Mucosa of descending colon (tissue), 3 donors: ENCODE results near the gene GZF1. TPM values are rescaled to one million over a fixed set of nuclear protein-coding genes. Genes with fewer than 3 reads are reported as not detected.
"Not testable (repeated sequence)": the region's sequence is repeated elsewhere in the genome, so short reads cannot be mapped to it uniquely, and the experiment has no call there.

Experiments
- ATAC-seq: fragments of 200-7000 bp; cut with Tn5 transposase; one replicate; pipeline ENCODE4 v1.9.1; 2020; ENCODE audit warnings: mild to moderate bottlenecking, moderate library complexity
- DNase-seq, 3 donors: peaks; one replicate each; pipeline ENCODE4 v3.0.0-alpha.2; 2020
- H3K36me3 ChIP-seq: fragments of 200-600 bp; one replicate; pipeline ENCODE4 v1.8.0; 2021; ENCODE audit warnings: low read depth, mild to moderate bottlenecking
- H3K4me1 ChIP-seq: fragments of 200-600 bp; one replicate; pipeline ENCODE4 v1.8.0; 2021; ENCODE audit warnings: low read depth, mild to moderate bottlenecking
- H3K4me3 ChIP-seq: fragments of 200-600 bp; one replicate; pipeline ENCODE4 v1.8.0; 2021; ENCODE audit warnings: mild to moderate bottlenecking
- H3K9me3 ChIP-seq: fragments of 200-600 bp; one replicate; pipeline ENCODE4 v1.8.0; 2021; ENCODE audit warnings: mild to moderate bottlenecking
- CTCF ChIP-seq: fragments of 200-600 bp; IDR thresholded peaks from one replicate; pipeline ENCODE4 v1.8.0; 2022; ENCODE audit warnings: antibody characterized with exemption, mild to moderate bottlenecking
- intact Hi-C, 2 donors: fragments of 100-400 bp; cut with DNase I in 1 of 2; cut with micrococcal nuclease in 1 of 2; formaldehyde crosslinking; loops; one replicate each; pipeline versions ENCODE4 v1.11.0 to v1.11.1; 2022; cut with DNase I, micrococcal nuclease
- total RNA-seq, 3 donors: library from RNA; stranded (reverse); fragmentation: NEBNext Ultra II Directional in 2 of 3; extraction: Animal tissue kit (Norgen Biotek cat#: 25700) in 2 of 3; gene quantifications; one replicate each; pipeline versions ENCODE4 v1.2.1 to v1.2.4, GENCODE V29; 2021 to 2023
- donor health status: DM: no; HTN: no; CAD: no; lungs with moderate emphysema.
- donor health status: DM: no; HTN: no; CAD: no.
- donor health status: DM: no; HTN: yes; CAD: no.

Gene GZF1
- total RNA-seq, 3 donors from 2014 or later: 5.8 to 16.2 (median 9.3) TPM

GRCh38 chr20:23346002-23346401, 16.0 kb upstream of the GZF1 start:
- intact Hi-C loops: no loop called here
- Histone ChIP-seq H3K4me3 (no peak overlapping the region), H3K9me3 (no peaks in the 10 kb centered on the region), H3K4me1 (peaks cover 11% of the 10 kb centered on the region), H3K36me3 (no peaks in the 10 kb centered on the region)
- DNase-seq (no peak), ATAC-seq (no peak)
- no peak for TF ChIP-seq CTCF

- Histone ChIP-seq H3K9me3 (no peaks in the 10 kb centered on the region), H3K36me3 (no peaks in the 10 kb centered on the region), H3K4me1 (peaks cover 22% of the 10 kb centered on the region), H3K4me3 (no peak overlapping the region)
- intact Hi-C loops: no loop called here
- TF ChIP-seq CTCF: no peak
- DNase-seq (no peak), ATAC-seq (no peak)
These were observed 14.2 kb upstream of the GZF1 start for GRCh38 chr20:23347791-23348190.

GRCh38 chr20:23348510-23348909, 13.5 kb upstream of the GZF1 start:
- H3K36me3 ChIP-seq, H3K9me3 ChIP-seq, ATAC-seq, intact Hi-C loops, H3K4me3 ChIP-seq: not testable (repeated sequence)
- peak in 1 of 3 donors; percentile 38 for DNase-seq
- peaks cover 22% of the 10 kb centered on the region for H3K4me1 ChIP-seq

- Histone ChIP-seq H3K4me3 (peak overlapping the region; percentile 86), H3K9me3 (no peaks in the 10 kb centered on the region), H3K4me1 (peaks cover 22% of the 10 kb centered on the region), H3K36me3 (peaks cover 4% of the 10 kb centered on the region)
- peak; percentile 73 for ATAC-seq
- peak in 1 of 3 donors; percentile 79 for DNase-seq
- no peak for TF ChIP-seq CTCF
- intact Hi-C loops: no loop called here
These were observed 12.4 kb upstream of the GZF1 start for GRCh38 chr20:23349338-23350195.

GRCh38 chr20:23350196-23350903, 11.6 kb upstream of the GZF1 start, which contains the start of gene NXT1:
TSS of gene NXT1 (plus strand) at chr20:23350791. CDS start at chr20:23354042, 3,251 bp downstream.
- peak; percentile 93 for ATAC-seq
- no peak for TF ChIP-seq CTCF
- intact Hi-C loops: no loop called here

More at GRCh38 chr20:23350196-23350903, 11.6 kb upstream of the GZF1 start, which contains the start of gene NXT1:
- no peaks in the 10 kb centered on the region for H3K9me3 ChIP-seq
- peaks cover 22% of the 10 kb centered on the region for H3K4me1 ChIP-seq
- peak within 1 kb of the TSS; percentile 86 for H3K4me3 ChIP-seq
- peak; percentile 97 to 99 (median 97) for DNase-seq
- H3K36me3 ChIP-seq: peaks cover 4% of the 10 kb centered on the region
